GM19455 (cell line): ENCODE results near the gene THPO.

Experiments used
- ATAC-seq: cut with Tn5 transposase; IDR thresholded peaks from one replicate; pipeline ENCODE4 v1.9.1; 2021; ENCODE audit not compliant: unreplicated experiment

Gene THPO

DNA sequence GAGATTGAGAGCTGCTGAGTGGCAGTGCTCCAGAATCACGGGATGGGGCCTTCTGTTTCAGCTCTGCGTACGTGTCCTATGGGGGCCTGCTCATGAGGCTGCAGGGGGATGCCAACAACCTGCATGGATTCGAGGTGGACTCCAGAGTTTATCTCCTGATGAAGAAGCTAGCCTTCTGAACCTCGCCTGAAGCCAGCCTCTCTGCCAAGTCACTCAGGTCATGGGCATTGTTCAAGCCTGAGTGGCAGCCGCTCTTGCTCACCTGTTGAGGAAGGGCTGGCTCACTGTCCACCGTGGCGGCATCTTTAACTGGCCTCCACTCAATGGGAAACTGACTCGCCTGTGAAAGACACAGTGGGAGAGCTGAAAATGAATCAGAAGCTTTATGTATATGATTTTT, 9.9 kb downstream of the THPO start:
- no peak for ATAC-seq

GRCh38 chr3:184366619-184367289, 11.3 kb downstream of the THPO start:
- no peak for ATAC-seq

GRCh38 chr3:184362668-184363546, 15.1 kb downstream of the THPO start:
- peak; percentile 84 for ATAC-seq

GRCh38 chr3:184361932-184362667, 15.9 kb downstream of the THPO start:
- ATAC-seq, result peak; percentile 1

DNA sequence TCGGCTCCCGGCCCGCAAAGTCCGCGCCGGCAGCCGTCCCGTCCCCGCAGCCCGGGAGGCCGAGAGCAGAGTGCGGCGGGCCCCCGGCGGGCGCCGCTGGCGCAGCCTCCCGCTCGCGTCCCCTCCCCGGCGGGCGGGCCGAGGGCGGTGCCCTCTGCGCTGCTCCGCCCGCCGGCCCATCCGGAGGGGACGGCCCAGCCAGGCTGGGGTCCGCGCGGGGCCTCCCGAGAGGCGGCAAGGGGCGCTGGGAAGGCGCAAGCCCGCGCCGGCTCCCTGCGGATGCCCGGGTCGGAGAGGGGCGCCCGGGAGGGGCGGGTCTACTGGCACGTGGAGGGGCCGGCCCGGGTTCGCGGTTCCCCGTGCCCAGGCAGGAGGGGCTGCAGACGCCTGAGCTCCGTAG, 16.5 kb downstream of the THPO start, which contains the start of the genes CLCN2 and POLR2H:
TSS of gene CLCN2 (minus strand) at position 74 of the 400 bp plus-strand sequence. CDS start 126 bp downstream, outside the sequence.
TSS of gene POLR2H (plus strand) at position 179 of the 400 bp plus-strand sequence. CDS start 1,783 bp downstream, outside the sequence.
- peak; percentile 38 for ATAC-seq

- ATAC-seq, result peak; percentile 6
These were observed 17.0 kb downstream of the THPO start for GRCh38 chr3:184360929-184361531.

- no peak for ATAC-seq
These were observed 17.7 kb downstream of the THPO start for GRCh38 chr3:184360070-184360928.

DNA sequence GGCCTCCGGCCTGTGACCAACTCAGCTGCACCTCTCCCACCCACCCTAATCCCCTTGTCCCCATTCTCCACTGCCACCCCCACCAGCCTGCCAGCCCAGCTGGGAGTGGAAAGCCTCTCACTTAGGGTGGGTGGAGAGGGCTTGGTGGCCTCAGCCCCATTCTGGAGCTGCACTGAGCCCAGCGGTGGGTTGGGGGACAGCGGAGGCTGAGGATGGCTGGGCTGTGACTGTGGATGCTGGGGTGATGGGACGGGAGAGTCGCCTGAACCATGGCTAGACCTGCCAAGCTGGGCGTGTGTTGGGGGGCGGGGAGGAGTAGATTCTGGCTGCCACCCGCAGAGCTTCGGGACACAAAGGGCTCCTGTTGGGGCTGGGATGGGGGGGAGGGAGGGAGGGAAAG, 18.4 kb downstream of the THPO start:
- ATAC-seq, result no peak

GRCh38 chr3:184358921-184359350, 19.1 kb downstream of the THPO start:
- ATAC-seq, result no peak

GRCh38 chr3:184358124-184358767, 19.8 kb downstream of the THPO start:
- no peak for ATAC-seq

GRCh38 chr3:184357248-184358123, 20.5 kb downstream of the THPO start:
- ATAC-seq, result no peak

DNA sequence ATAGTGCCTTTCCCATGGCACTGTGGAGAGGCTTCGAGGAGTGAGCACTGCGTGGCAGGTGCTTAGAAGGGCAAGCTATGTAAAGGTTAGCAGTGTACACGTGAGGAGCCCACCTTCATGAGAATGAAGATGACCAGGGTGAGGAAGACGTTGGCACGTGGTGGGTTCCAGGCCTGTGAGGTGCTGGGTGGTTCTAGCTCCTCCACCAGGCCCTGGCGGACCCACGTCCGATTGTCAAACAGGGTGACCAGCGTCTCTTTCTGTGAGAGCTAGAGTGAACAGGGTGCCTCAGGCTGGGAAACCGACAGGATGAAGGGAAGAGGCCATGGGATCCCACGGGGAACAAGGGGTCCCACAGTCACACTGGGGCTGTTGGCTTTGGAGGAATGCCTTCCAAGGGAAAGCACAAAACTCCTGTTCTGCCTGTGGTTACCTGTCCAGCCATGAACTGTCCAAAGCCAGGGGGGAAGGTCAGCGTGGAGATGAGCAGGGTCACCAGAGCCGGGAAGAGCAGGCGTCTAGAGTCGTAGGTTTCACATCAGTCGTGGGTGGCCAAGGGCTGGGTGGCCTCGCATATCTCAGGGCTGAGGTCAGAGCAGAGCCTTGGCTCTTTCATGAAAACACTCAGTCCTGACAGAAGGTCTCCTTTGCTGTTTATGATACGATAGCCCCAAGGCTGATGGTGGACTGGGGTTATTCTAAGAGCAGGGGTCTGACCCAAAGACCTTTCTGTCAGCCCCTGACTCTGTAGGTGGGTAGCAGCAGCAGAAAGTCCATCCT, 22.6 kb downstream of the THPO start:
- ATAC-seq, result no peak

DNA sequence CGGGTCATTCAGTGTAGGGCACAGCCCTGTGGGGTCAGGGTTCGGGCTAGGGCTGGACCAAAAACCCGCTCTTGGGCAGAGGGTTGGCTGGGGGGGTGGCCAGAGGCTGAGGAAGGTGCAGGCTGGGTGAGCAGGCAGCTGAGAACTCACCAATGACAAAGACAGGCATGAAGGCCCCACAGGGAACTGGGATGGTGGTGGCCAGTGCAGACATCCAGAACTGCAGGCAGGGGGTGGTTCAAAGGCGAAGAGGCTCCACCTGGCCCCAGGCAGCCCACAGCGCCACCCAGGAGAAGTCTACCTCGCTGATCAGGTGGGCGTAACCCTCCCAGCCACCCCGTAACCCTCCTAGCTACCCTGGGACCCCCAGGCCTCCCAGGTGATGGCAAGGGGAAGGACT, 23.3 kb downstream of the THPO start:
- no peak for ATAC-seq

DNA sequence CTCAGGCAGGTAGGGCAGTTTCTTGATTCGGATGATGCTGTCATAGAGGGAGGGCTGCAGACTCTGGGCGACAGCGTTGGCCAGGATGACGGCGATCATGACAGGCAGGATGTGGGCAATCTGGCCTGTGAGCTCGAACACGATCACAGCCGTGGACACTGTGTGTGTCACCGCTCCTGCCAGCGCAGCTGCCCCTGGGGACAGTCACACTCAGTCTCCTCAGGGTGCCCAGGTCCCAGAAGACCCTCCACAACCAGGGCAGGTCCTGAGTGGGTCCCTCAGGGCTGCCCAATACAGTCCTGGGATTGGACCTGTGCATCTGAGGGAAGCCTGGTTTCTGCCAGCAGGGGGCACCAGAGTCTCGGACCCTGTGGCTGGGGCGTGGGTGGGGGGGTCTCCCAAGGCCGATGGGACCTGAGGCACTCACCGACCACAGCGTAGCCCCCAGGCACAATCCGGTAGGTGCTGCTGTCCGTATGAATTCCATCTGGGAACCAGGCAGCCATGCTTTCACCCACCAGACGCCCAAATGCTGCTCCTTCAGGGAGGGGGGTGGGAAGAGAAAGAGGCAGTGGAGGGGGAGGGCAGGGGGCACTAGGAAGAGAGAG, 23.8 kb downstream of the THPO start:
- no peak for ATAC-seq

GRCh38 chr3:184353546-184353941, 24.5 kb downstream of the THPO start:
- ATAC-seq, result no peak

- ATAC-seq, result no peak
These were observed 25.0 kb downstream of the THPO start for GRCh38 chr3:184352897-184353545.
